ENCODE measurements around the gene SLC43A2.

SLC43A2 gene

GRCh38 chr17:1532836-1533602 lies 95.6 kb downstream of the SLC43A2 start:
- DNase-seq, result peak; percentile 69

- DNase-seq, result peak; percentile 2
Measured at GRCh38 chr17:1529863-1530262, 98.8 kb downstream of the SLC43A2 start.

GRCh38 chr17:1526876-1527275 lies 101.8 kb downstream of the SLC43A2 start:
- peak; percentile 29 for DNase-seq

GRCh38 chr17:1522626-1523025 lies 106.0 kb downstream of the SLC43A2 start:
- DNase-seq, result no peak

- no peak for DNase-seq
Measured at GRCh38 chr17:1521086-1521640, 107.5 kb downstream of the SLC43A2 start.

GRCh38 chr17:1519678-1520077 lies 109.0 kb downstream of the SLC43A2 start:
- no peak for DNase-seq
